ENCODE results near the gene ZBTB9. TPM values are rescaled to one million over a fixed set of nuclear protein-coding genes. Genes with fewer than 3 reads are reported as not detected.

Gene ZBTB9
- total RNA-seq (2022) (11.4 and 12.5 TPM in 2 replicates), Bru-seq, nascent RNA (percentile 69 among the genes with signal in this experiment), BruChase-seq, experiment 1, labeled RNA remaining after a 2-hour chase (percentile 45 among the genes with signal in this experiment), BruChase-seq, experiment 2, labeled RNA remaining after a 6-hour chase (percentile 36 among the genes with signal in this experiment)
- long read RNA-seq, transcript ZBTB9-201 (2 exons, 2,716 nt), result major isoform, 26 of 35 reads
- long read RNA-seq, partial matches to known transcripts, result 0 of 35 reads
- long read RNA-seq, other reads (novel, unspliced or antisense), result 9 of 35 reads

DNA sequence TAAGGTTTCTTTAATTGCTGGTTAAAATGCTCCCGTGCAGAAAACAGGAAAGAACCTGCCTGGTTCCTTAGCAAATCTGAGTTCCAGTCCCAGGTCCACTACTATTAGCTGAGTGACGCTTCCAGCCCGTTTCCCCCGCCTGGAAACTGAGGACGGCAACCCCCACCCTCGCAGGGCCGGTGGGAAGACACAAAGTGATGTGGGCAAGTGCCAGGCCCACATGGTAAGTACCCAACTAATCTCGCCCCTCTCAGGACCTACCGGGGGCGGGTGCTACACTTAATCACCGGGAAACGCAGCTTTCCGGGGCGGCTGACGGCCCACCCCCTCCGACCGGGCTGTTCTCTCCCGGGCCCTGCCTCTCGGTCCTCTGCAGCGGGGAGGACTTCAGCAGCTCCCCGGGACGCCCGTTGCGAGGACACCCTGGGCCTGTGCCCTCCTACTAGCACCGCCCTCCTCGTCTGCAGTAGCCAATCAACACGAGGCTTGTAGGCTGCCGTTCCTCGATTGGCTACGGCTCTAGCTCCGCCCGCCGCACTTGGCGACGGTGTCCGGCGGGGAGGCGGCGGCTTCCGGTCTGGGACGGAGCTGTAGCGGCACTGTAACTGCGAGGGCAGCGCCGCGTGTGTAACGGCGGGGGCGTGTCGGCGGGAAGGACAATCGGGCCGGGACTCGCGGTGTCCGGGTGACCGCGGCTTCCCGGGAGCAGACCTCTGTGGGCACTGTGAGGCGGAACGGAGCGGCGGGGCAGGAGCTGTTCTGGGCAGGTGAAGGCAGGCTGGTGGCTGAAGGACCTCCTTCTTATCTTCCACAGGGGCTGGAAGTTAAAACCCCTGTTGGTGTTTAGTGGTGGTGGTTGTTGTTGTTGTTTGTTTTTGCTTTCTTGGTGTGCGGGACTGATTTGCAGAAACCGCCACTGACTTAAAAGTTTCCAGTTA, at the start of gene ZBTB9:
ZBTB9 (plus strand) TSS at position 568 of the 938 bp plus-strand sequence. CDS start 525 bp downstream, outside the sequence.
- TF ChIP-seq CTCF (IDR thresholded peaks at IDR 0.05; ENCODE audit: insufficient read depth in 1 of 2, low read depth in 1 of 2, low read length in 1 of 2, severe bottlenecking in 1 of 2, unreplicated experiment in 1 of 2), result no peak
- Mint-ChIP-seq H3K4me1 (ENCODE audit: low read depth, unreplicated experiment) (peaks cover 19% of the 10 kb centered on the region), H3K27ac (ENCODE audit: unreplicated experiment) (peak within 1 kb of the TSS; percentile 80), H3K36me3 (ENCODE audit: insufficient read depth, unreplicated experiment) (peaks cover 13% of the 10 kb centered on the region), H3K27me3 (ENCODE audit: insufficient read depth, unreplicated experiment) (no peaks in the 10 kb centered on the region), H3K9me3 (ENCODE audit: unreplicated experiment) (no peaks in the 10 kb centered on the region), H3K4me3 (ENCODE audit: unreplicated experiment) (peak within 1 kb of the TSS; percentile 97)
- POLR2A ChIA-PET, result interaction anchor here (0.6 to 1.5 kb wide), 11 partner anchors 21 to 1639 kb away, joined by 3 to 8 read pairs (median 3); partner anchors contain the start of genes HSPA1A, HSPA1L, RPS18 and UQCC2
- no peaks in the 10 kb centered on the region; the same call in 1 of the 2 replicates for H3K36me3 ChIP-seq (ENCODE audit: control insufficient read depth, insufficient read depth, low read length)
- TSS peak; percentile 98 for BruUV-seq (replicated peaks)
- no peaks in the 10 kb centered on the region for H3K9me3 ChIP-seq
- H3K4me3 ChIP-seq (ENCODE audit: low read depth, low read length), result peak within 1 kb of the TSS; percentile 79
- intact Hi-C loops (cut with micrococcal nuclease; ENCODE audit: unreplicated experiment), result loop anchor here (2.0 kb wide), 1 partner anchor 25 kb away; no protein-coding TSS in a partner anchor
- peak; percentile 96 to 97 for DNase-seq
- no peaks in the 10 kb centered on the region for H3K27me3 ChIP-seq (replicated peaks; ENCODE audit: control insufficient read depth, insufficient read depth, low read length)
- no peaks in the 10 kb centered on the region for H3K4me1 ChIP-seq
- CTCF ChIA-PET, result interaction anchor here (0.6 to 1.1 kb wide), 5 partner anchors 15 to 257 kb away, joined by 3 to 5 read pairs (median 3); partner anchors contain the start of gene UQCC2

DNA sequence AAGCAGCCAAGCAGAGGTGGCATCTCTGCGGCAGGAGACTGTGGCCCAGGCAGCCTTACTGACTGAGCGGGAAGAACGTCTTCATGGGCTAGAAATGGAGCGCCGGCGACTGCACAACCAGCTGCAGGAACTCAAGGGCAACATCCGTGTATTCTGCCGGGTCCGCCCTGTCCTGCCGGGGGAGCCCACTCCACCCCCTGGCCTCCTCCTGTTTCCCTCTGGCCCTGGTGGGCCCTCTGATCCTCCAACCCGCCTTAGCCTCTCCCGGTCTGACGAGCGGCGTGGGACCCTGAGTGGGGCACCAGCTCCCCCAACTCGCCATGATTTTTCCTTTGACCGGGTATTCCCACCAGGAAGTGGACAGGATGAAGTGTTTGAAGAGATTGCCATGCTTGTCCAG, 49.5 kb upstream of the ZBTB9 start:
- Mint-ChIP-seq H3K4me1 (ENCODE audit: low read depth, unreplicated experiment) (peaks cover 10% of the 10 kb centered on the region), H3K9me3 (ENCODE audit: unreplicated experiment) (no peaks in the 10 kb centered on the region), H3K27me3 (ENCODE audit: insufficient read depth, unreplicated experiment) (no peaks in the 10 kb centered on the region), H3K27ac (ENCODE audit: unreplicated experiment) (no peak overlapping the region), H3K4me3 (ENCODE audit: unreplicated experiment) (no peak overlapping the region), H3K36me3 (ENCODE audit: insufficient read depth, unreplicated experiment) (peaks cover 97% of the 10 kb centered on the region)
- CTCF ChIA-PET, result no interaction called here
- BruUV-seq (replicated peaks), result no TSS peak
- Histone ChIP-seq H3K4me3 (ENCODE audit: low read depth, low read length) (no peak overlapping the region), H3K4me1 (peaks cover 15% of the 10 kb centered on the region), H3K9me3 (no peaks in the 10 kb centered on the region), H3K27me3 (replicated peaks; ENCODE audit: control insufficient read depth, insufficient read depth, low read length) (no peaks in the 10 kb centered on the region), H3K36me3 (ENCODE audit: control insufficient read depth, insufficient read depth, low read length) (peaks cover 12% of the 10 kb centered on the region)
- intact Hi-C loops (cut with micrococcal nuclease; ENCODE audit: unreplicated experiment), result no loop called here
- POLR2A ChIA-PET, result no interaction called here
- no peak for DNase-seq
- no peak for TF ChIP-seq CTCF (IDR thresholded peaks at IDR 0.05; ENCODE audit: insufficient read depth in 1 of 2, low read depth in 1 of 2, low read length in 1 of 2, severe bottlenecking in 1 of 2, unreplicated experiment in 1 of 2)

- Mint-ChIP-seq H3K4me3 (ENCODE audit: unreplicated experiment) (no peak overlapping the region), H3K27ac (ENCODE audit: unreplicated experiment) (no peak overlapping the region), H3K9me3 (ENCODE audit: unreplicated experiment) (no peaks in the 10 kb centered on the region), H3K4me1 (ENCODE audit: low read depth, unreplicated experiment) (peaks cover 13% of the 10 kb centered on the region), H3K36me3 (ENCODE audit: insufficient read depth, unreplicated experiment) (peaks cover 97% of the 10 kb centered on the region), H3K27me3 (ENCODE audit: insufficient read depth, unreplicated experiment) (no peaks in the 10 kb centered on the region)
- intact Hi-C loops (cut with micrococcal nuclease; ENCODE audit: unreplicated experiment), result no loop called here
- no peak for TF ChIP-seq CTCF (IDR thresholded peaks at IDR 0.05; ENCODE audit: insufficient read depth in 1 of 2, low read depth in 1 of 2, low read length in 1 of 2, severe bottlenecking in 1 of 2, unreplicated experiment in 1 of 2)
- CTCF ChIA-PET, result no interaction called here
- Histone ChIP-seq H3K4me1 (peaks cover 15% of the 10 kb centered on the region), H3K4me3 (ENCODE audit: low read depth, low read length) (no peak overlapping the region), H3K27me3 (replicated peaks; ENCODE audit: control insufficient read depth, insufficient read depth, low read length) (no peaks in the 10 kb centered on the region), H3K9me3 (no peaks in the 10 kb centered on the region), H3K36me3 (ENCODE audit: control insufficient read depth, insufficient read depth, low read length) (peaks cover 12% of the 10 kb centered on the region)
- no peak for DNase-seq
- POLR2A ChIA-PET, result no interaction called here
- no TSS peak for BruUV-seq (replicated peaks)
These were observed 48.9 kb upstream of the ZBTB9 start for GRCh38 chr6:33405386-33405940.

Data from Caco-2 (cell line).